ENCODE results near the gene MRI1. TPM values are rescaled to one million over a fixed set of nuclear protein-coding genes. Genes with fewer than 3 reads are reported as not detected.

MRI1 gene
- total and polyA plus RNA-seq, 2 experiments from 2014 or later, result 12.3 to 44.5 TPM

- Histone ChIP-seq H3F3A (replicated peaks; ENCODE audit: low read depth) (0 out of 2 replicates have a peak, but pooled peaks cover 4% of the 10 kb centered on the region), H3K27me3 (ENCODE audit: insufficient read depth) (no peaks in the 10 kb centered on the region), H3K36me3 (ENCODE audit: insufficient read depth) (peaks cover 9% of the 10 kb centered on the region), H3K4me2 (peak overlapping the region; percentile 85), H3K4me3 (peak overlapping the region; percentile 65), H3K27ac (ENCODE audit: low read depth) (peak overlapping the region; percentile 95), H4K20me1 (replicated peaks; ENCODE audit: insufficient read depth) (peaks cover 7% of the 10 kb centered on the region), H2AFZ (no peak overlapping the region), H3K79me2 (replicated peaks; ENCODE audit: insufficient read depth) (no peaks in the 10 kb centered on the region), H3K4me1 (ENCODE audit: insufficient read depth) (no peaks in the 10 kb centered on the region), H3K9me2 (ENCODE audit: insufficient read depth) (no peaks in the 10 kb centered on the region)
- Mint-ChIP-seq H3K9me3 (no peaks in the 10 kb centered on the region; the same call in 2 of the 3 replicates), H3K27ac (peak overlapping the region; percentile 97), H3K4me1 (peaks cover 4% of the 10 kb centered on the region; the same call in 2 of the 3 replicates), H3K4me3 (peak overlapping the region; percentile 77), H3K36me3 (ENCODE audit: low read depth) (peaks cover 52% of the 10 kb centered on the region), H3K27me3 (ENCODE audit: insufficient read depth, low read depth, poor library complexity) (peaks cover 18% of the 10 kb centered on the region)
- DNase-seq (ENCODE audit: low spot score) (peak; percentile 99), ATAC-seq (peak; percentile 81)
- no peak for TF ChIP-seq ETS1 (IDR thresholded peaks at IDR 0.05)
- TF ChIP-seq, protein P1, sequence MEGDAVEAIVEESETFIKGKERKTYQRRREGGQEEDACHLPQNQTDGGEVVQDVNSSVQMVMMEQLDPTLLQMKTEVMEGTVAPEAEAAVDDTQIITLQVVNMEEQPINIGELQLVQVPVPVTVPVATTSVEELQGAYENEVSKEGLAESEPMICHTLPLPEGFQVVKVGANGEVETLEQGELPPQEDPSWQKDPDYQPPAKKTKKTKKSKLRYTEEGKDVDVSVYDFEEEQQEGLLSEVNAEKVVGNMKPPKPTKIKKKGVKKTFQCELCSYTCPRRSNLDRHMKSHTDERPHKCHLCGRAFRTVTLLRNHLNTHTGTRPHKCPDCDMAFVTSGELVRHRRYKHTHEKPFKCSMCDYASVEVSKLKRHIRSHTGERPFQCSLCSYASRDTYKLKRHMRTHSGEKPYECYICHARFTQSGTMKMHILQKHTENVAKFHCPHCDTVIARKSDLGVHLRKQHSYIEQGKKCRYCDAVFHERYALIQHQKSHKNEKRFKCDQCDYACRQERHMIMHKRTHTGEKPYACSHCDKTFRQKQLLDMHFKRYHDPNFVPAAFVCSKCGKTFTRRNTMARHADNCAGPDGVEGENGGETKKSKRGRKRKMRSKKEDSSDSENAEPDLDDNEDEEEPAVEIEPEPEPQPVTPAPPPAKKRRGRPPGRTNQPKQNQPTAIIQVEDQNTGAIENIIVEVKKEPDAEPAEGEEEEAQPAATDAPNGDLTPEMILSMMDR (conservative IDR thresholded peaks at IDR 0.05; ENCODE audit: low read depth in 2 of 2), result no peak
- peak; percentile 58; the same call in 1 of the 2 replicates for TF ChIP-seq CREB1 (CRISPR knock-in tag; IDR thresholded peaks at IDR 0.05; ENCODE audit: low read depth)
- TF ChIP-seq, protein P2, sequence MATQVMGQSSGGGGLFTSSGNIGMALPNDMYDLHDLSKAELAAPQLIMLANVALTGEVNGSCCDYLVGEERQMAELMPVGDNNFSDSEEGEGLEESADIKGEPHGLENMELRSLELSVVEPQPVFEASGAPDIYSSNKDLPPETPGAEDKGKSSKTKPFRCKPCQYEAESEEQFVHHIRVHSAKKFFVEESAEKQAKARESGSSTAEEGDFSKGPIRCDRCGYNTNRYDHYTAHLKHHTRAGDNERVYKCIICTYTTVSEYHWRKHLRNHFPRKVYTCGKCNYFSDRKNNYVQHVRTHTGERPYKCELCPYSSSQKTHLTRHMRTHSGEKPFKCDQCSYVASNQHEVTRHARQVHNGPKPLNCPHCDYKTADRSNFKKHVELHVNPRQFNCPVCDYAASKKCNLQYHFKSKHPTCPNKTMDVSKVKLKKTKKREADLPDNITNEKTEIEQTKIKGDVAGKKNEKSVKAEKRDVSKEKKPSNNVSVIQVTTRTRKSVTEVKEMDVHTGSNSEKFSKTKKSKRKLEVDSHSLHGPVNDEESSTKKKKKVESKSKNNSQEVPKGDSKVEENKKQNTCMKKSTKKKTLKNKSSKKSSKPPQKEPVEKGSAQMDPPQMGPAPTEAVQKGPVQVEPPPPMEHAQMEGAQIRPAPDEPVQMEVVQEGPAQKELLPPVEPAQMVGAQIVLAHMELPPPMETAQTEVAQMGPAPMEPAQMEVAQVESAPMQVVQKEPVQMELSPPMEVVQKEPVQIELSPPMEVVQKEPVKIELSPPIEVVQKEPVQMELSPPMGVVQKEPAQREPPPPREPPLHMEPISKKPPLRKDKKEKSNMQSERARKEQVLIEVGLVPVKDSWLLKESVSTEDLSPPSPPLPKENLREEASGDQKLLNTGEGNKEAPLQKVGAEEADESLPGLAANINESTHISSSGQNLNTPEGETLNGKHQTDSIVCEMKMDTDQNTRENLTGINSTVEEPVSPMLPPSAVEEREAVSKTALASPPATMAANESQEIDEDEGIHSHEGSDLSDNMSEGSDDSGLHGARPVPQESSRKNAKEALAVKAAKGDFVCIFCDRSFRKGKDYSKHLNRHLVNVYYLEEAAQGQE (IDR thresholded peaks at IDR 0.05; ENCODE audit: unreplicated experiment), result no peak
- TF ChIP-seq ZNF331 (CRISPR knock-in tag; IDR thresholded peaks at IDR 0.05; ENCODE audit: low read depth), result no peak
- TF ChIP-seq POLR2AphosphoS5 (IDR thresholded peaks at IDR 0.05; ENCODE audit: low read depth), result peak; percentile 77
Measured at GRCh38 chr19:13817615-13818371, 53.5 kb downstream of the MRI1 start.

DNA sequence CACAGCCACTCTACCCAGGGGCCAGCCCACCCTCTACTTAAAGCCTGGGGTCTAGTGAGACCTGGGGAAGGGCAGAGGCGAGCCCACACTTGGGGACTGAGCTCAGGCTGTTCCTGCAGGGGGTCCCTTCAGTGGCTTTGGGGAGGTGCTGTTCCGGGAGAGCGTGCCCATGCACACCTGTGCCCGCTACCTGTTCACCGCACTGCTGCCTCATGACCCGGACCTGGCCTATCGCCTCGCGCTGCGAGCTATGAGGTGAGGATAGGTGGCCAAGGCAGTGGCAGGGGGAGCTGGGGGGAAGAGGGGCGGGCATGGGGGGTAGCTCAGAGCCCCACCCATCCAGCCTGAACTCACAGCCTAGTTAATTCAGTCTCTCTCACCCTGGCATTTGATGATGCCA, 54.9 kb downstream of the MRI1 start:
- ATAC-seq, result no peak
- Histone ChIP-seq H4K20me1 (replicated peaks; ENCODE audit: insufficient read depth) (peaks cover 7% of the 10 kb centered on the region), H3K27me3 (ENCODE audit: insufficient read depth) (no peaks in the 10 kb centered on the region), H3F3A (replicated peaks; ENCODE audit: low read depth) (peaks cover 4% of the 10 kb centered on the region; the same call in 1 of the 2 replicates), H3K9me2 (ENCODE audit: insufficient read depth) (no peaks in the 10 kb centered on the region), H3K27ac (ENCODE audit: low read depth) (no peak overlapping the region), H3K4me2 (no peak overlapping the region), H3K4me1 (ENCODE audit: insufficient read depth) (no peaks in the 10 kb centered on the region), H3K36me3 (ENCODE audit: insufficient read depth) (peaks cover 9% of the 10 kb centered on the region; the same call in 1 of the 2 replicates), H3K79me2 (replicated peaks; ENCODE audit: insufficient read depth) (no peaks in the 10 kb centered on the region), H2AFZ (no peak overlapping the region), H3K4me3 (no peak overlapping the region)
- no peak for DNase-seq (ENCODE audit: low spot score)
- Mint-ChIP-seq H3K4me1 (peaks cover 4% of the 10 kb centered on the region; the same call in 2 of the 3 replicates), H3K9me3 (no peaks in the 10 kb centered on the region), H3K27me3 (ENCODE audit: insufficient read depth, low read depth, poor library complexity) (peaks cover 20% of the 10 kb centered on the region), H3K27ac (no peak overlapping the region), H3K4me3 (no peak overlapping the region), H3K36me3 (ENCODE audit: low read depth) (peaks cover 51% of the 10 kb centered on the region)
- TF ChIP-seq EZH2 (IDR thresholded peaks at IDR 0.05; ENCODE audit: low read depth, unreplicated experiment) (no peak), NANOG (IDR thresholded peaks at IDR 0.05; ENCODE audit: borderline replicate concordance) (no peak), JUNB (IDR thresholded peaks at IDR 0.05; ENCODE audit: unreplicated experiment) (no peak)

Measured in GM23338 (cell line).